ENCODE data around the gene UBA3. TPM values are rescaled to one million over a fixed set of nuclear protein-coding genes. Genes with fewer than 3 reads are reported as not detected.

Gene UBA3
- 47.1 and 56.0 TPM in 2 replicates for total RNA-seq (2014; rRNA removed; shearing (Covaris generic); ENCODE audit: low replicate concordance)

DNA sequence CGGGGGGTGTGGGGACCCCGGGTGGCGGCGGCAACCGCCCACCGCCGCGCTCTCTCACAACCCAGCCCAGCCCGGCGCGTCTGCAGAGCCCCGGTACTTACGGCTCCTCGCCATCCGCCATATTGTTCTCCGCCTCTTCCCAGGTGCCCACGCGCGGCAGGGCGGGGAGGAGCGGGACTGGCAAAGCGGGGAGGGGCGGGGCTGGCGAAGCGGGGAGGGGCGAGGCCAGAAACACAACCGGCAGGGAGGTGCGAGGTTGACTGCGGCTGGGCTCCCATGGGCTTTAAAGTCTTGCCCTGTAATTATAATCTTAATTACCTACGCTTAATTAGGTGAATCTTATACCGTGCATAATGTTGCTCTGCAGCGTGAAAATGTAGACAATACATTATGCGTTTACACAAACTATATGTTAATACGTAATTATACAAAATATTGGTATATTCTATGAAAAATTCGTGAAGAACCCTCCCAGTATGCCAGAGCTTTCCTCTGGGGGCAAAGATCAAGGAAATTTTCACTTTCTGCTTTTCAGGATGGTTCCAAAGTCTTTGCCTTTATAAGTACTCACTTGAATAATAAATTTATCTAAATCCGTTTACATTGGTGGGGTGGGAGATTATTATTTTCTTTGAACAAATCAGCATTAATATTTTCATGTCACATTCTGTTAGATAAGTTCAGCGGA, at the start of gene UBA3:
Gene UBA3 (minus strand): TSS at position 133 of the 688 bp plus-strand sequence. CDS start 12 bp downstream, at position 121.
- in situ Hi-C loops (cut with HindIII; ENCODE audit: low pct_unique_long_range_greater_than_20kb, low sequenced_read_pairs), result no loop called here
- DNase-seq (ENCODE audit: low read depth), result peak; percentile 22

DNA sequence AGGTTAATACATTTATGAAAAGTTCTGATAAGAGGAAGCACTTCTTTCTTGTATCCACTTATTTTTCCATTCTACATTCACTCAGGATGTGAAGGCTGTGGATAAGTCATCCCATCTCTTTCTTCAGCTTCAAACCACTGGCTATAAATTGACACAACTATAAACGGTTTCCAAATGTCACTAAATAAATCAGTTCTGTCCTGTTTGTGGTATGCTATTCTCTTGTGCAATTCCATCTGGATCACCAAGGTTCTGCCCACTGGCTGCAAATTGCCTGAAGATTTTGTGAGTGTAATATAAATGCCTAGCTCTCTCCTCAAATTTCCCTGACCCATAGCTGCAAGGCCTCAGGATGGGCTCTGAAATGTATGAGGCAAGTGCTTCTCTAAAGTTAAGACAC, 49.4 kb upstream of the UBA3 start:
- DNase-seq (ENCODE audit: low read depth), result no peak
- in situ Hi-C loops (cut with HindIII; ENCODE audit: low pct_unique_long_range_greater_than_20kb, low sequenced_read_pairs), result no loop called here

DNA sequence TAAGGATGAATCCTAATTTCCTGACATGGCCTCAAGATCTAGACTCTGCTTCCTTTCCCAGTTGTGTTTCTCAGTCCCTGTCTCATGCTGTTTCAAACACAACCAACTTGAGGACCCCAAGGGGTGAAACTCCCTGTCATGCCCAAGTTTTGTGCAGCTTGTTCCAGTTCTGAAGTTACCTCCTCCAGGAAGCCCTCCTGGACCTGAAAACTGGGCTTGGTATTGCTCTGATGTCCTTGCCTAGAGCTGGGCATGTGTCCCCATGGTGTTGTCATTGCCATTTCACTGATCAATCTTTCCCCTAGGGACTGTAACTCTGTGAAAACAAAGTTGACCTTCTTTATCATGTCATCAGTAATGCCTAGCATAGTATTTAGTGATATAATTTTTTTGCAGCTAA, 48.3 kb upstream of the UBA3 start:
- in situ Hi-C loops (cut with HindIII; ENCODE audit: low pct_unique_long_range_greater_than_20kb, low sequenced_read_pairs), result no loop called here
- DNase-seq (ENCODE audit: low read depth), result no peak

DNA sequence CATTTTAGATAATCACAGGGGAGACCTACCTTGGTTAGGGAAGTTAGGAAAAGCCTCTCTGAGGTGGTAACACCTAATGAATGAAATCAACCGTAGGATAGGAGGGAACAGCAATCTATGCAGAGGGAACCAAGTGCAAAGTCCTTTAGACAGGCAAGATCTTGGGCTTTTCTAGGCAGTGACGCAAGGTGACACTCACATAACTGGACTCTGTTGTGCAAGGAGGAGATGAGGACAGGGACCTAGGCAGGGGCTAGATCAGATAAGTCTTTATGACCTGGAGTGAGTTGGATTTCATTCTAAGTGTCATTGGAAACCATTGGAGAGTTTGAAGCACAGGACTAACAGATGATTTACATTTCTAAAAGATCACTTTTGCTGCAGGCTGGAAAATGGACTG, 46.8 kb upstream of the UBA3 start:
- in situ Hi-C loops (cut with HindIII; ENCODE audit: low pct_unique_long_range_greater_than_20kb, low sequenced_read_pairs), result no loop called here
- DNase-seq (ENCODE audit: low read depth), result no peak

DNA sequence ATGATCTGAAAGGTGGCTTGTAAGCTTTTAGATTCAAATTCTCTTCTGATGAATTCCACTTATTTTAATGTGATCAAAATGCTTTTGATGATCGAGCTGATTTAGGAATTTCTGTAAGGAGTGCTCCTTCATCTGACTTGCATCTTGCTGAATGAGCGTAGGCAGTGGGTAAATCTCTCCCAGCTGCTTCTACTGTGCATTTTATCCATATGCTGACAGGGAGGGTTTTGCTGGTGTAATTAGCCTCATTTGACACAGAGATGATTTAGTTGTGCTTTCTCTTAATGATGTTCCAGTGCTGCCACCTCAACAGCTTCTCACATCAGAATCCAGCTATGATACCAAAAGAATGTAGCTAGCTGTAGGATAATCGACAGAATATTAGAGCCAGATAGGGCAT, 46.1 kb upstream of the UBA3 start:
- DNase-seq (ENCODE audit: low read depth), result no peak
- in situ Hi-C loops (cut with HindIII; ENCODE audit: low pct_unique_long_range_greater_than_20kb, low sequenced_read_pairs), result no loop called here

DNA sequence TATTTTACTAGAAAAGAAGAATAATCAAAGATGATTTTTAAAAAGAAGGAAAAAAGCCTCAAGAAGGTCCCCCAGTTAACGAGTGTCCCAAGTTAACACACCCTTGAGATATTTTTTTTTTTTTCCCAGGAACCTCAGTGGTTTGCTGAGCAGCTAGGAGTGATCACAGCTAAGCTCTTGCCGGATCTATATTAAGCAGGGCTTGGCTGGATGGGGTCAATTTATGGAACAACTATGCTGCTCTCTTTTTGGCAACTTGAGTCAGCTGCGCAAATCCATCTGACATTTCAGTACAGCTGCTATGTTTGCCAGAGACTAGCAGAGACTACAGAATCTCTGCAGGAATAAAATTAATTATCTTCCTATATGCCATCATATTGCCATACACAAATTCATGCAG, 42.2 kb upstream of the UBA3 start, which contains the start of gene LMOD3:
Gene LMOD3 (minus strand): TSS at position 193 of the 400 bp plus-strand sequence. CDS start 209 bp downstream, outside the sequence.
- in situ Hi-C loops (cut with HindIII; ENCODE audit: low pct_unique_long_range_greater_than_20kb, low sequenced_read_pairs), result no loop called here

DNA sequence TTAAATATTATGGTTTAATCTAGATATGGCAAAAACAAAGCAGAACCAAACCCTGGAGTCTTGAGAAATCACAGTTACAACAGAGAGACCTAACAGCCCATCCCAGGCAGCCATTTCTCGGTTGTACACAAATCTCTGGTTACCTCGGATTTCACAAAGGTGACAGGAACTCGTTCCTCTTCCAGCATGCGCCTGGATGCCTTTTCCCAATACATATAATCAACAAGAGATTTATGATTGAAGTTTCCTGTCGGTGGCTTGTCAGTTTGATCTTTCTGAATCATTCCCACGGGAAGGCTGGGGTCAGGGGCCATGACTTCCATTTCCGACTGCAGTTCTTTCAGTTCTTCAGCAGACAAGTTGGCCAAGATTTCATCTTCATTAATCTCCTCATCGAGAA, 41.8 kb upstream of the UBA3 start:
- in situ Hi-C loops (cut with HindIII; ENCODE audit: low pct_unique_long_range_greater_than_20kb, low sequenced_read_pairs), result no loop called here
- no peak for DNase-seq (ENCODE audit: low read depth)

More for the DNA sequence above, 42.2 kb upstream of the UBA3 start, which contains the start of gene LMOD3:
- no peak for DNase-seq (ENCODE audit: low read depth)

DNA sequence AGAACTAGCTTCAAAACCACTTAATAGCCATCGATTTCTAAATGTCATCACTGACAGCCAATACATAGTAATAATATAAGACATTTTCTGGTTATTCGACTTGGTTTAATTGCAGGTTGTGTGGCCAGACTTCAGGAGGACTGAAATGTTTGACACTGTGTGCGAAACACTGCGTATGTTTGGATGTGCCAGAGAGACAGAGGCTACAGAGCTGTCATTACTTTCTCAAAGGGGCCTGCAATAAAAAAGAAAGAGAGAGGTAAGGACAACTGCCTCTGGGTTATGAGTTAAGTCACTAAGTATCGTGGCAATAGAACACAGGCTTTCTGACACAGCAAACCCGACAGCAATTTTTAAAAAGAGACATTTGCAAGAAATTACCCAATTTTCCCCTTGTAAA, 41.3 kb upstream of the UBA3 start:
- in situ Hi-C loops (cut with HindIII; ENCODE audit: low pct_unique_long_range_greater_than_20kb, low sequenced_read_pairs), result no loop called here

DNA sequence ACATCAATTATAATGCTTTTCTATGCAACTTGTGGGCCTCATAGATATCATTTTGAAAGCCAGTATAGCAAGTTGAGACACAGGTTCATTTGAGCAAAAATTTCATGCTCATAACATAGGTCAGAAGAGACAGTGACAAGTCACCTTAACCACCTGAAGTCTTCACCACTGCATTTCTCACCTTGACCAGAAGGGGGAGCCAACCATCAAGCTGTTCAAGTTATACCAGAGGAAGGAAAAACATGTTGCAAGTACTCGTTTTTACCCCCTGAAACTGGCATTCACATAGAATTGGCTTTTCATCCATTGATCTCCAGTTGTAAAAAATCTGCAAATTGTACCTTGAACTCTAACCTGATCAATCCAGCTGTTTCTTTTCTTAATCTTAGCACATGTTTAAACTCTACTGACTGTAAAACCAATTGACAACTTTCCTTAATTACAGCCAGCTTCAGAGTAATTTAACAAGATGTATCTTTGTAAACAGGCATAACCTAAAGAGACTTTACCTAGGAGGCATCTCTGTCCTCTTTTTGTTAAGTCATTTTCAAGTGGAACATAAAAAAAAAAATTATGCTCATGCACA, 40.8 kb upstream of the UBA3 start:
- in situ Hi-C loops (cut with HindIII; ENCODE audit: low pct_unique_long_range_greater_than_20kb, low sequenced_read_pairs), result no loop called here
- DNase-seq (ENCODE audit: low read depth), result peak; percentile 57

More for the DNA sequence above, 41.3 kb upstream of the UBA3 start:
- DNase-seq (ENCODE audit: low read depth), result no peak

DNA sequence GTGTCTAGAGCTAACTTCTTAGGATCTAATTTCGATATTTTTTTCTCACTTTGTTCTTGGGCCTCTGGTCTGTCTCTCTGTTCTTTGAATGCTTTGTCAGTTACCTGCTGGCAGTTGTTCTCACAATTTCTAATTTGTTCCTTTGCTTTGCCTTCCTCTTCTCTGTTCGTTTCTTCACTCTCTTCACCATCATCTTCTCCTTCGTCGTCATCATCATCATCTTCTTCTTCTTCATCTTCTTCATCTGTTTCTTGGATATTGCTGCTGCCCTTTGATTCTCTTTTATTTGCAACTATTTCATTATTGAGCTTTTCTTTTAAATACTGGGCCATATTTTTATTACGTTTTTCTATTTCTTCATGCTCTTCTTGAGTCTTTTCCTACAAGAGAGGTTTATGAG, 39.5 kb upstream of the UBA3 start:
- in situ Hi-C loops (cut with HindIII; ENCODE audit: low pct_unique_long_range_greater_than_20kb, low sequenced_read_pairs), result no loop called here
- DNase-seq (ENCODE audit: low read depth), result no peak

DNA sequence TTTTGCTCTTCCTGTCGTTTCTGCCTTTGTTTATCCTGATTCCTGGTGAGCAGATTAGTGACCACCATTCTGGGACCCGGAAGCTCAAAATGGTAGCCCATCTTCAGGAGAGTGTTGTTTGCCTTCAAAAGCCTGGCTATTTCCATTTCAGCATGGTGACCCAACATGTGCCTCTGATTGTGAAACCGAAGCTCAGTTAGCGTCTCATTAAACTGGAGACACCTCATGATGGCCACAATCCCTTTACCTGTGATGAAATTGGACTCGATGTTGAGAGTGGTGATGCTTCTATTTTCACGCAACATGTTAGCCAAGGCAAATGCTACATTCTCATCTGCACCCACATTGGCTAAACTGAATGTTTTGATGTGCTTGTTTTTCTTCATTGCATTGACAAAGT, 39.0 kb upstream of the UBA3 start:
- no peak for DNase-seq (ENCODE audit: low read depth)
- in situ Hi-C loops (cut with HindIII; ENCODE audit: low pct_unique_long_range_greater_than_20kb, low sequenced_read_pairs), result no loop called here

DNA sequence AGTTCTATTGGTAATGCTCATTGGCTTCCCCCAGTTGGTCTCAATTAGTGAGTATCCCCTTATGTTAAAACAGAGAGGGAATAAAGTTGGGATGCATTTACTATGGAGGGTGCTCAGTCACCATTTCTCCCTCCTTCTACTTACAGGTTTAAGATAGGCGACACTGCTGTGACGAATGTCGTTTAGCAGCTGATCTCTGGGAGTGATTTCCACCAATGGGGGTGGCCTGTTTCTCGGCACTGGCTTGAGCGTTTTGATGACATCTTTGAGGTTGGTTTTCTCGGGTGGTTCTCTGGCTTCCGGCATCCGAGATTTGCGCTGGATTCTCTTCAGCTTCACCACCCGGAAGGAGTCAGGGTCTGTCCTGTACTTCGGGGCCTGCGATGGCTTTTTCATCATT, 38.4 kb upstream of the UBA3 start:
- in situ Hi-C loops (cut with HindIII; ENCODE audit: low pct_unique_long_range_greater_than_20kb, low sequenced_read_pairs), result no loop called here
- DNase-seq (ENCODE audit: low read depth), result no peak

DNA sequence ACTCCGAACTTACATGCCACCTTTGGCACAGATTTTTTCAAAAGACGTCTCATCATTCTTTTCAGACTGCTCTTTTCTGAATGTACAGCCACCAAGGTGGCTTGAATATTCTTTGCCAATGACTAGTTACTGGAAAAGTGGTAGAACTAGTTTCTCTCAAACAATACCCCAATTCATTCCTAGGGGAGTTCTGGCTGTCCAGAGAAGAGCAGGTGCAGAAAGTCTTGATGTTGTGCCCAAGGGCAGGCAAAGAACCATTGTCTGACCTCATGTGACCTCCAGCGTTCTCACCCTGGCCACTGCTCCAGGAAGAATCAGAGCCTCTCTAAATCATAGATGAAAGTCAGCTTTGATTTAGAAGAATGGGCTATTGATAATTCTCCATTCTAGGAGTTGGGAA, 36.7 kb upstream of the UBA3 start:
- DNase-seq (ENCODE audit: low read depth), result no peak
- in situ Hi-C loops (cut with HindIII; ENCODE audit: low pct_unique_long_range_greater_than_20kb, low sequenced_read_pairs), result no loop called here

DNA sequence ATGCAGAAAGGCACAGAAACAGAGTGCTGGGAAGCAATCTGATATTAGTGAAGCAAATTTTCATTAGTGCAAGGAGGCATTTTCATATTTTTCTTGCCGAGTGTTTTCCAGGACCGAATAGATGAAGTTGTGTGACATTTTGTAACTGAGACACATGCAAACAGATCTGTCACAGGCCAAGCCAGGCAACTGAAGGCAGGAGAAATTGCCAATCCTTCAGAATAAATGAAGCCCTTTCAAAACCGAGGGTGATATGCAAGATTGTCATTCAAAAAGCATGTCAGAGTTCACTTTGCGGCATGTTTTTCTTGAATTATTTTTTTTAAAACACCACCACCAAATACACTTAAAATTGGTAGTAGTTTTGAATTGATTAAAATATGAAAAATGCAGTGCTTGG, 36.0 kb upstream of the UBA3 start:
- DNase-seq (ENCODE audit: low read depth), result no peak
- in situ Hi-C loops (cut with HindIII; ENCODE audit: low pct_unique_long_range_greater_than_20kb, low sequenced_read_pairs), result no loop called here

DNA sequence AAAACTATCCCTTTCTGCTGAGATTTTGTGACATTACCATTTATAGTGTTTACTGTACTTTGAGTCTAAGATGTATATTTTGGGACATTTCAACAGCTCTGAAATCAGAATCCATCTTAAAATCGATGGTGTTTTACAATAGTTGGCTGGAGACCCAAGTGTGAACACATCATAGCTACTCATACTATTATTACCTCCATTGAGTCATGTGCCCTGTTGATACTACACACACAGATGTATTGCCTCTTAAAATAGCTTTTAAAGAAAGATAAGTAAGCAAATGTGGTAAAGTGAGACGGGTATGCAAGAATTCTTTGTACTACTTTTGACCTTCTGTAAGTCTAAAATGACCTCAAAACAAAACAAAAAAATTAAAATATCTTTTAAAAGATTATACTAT, 35.6 kb upstream of the UBA3 start:
- in situ Hi-C loops (cut with HindIII; ENCODE audit: low pct_unique_long_range_greater_than_20kb, low sequenced_read_pairs), result no loop called here
- DNase-seq (ENCODE audit: low read depth), result no peak

DNA sequence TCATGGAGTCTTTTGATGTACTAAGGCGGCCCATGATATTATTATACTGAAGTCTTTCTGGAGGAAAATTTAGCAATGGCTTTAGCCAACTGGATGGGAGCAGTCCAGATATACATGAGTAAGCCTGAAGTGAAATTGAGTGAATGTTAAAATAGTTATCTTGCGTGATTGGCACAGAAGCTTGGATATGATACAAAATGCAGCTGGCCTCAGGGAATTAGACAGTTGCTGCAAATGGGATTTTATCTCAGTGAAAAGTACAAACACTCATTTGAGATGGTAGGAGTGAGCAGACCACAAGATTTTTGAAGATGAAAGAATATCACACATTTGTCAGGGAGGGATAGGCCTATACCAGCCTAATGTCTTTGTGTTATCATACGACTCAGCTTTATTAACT, 33.4 kb upstream of the UBA3 start:
- DNase-seq (ENCODE audit: low read depth), result no peak
- in situ Hi-C loops (cut with HindIII; ENCODE audit: low pct_unique_long_range_greater_than_20kb, low sequenced_read_pairs), result no loop called here

DNA sequence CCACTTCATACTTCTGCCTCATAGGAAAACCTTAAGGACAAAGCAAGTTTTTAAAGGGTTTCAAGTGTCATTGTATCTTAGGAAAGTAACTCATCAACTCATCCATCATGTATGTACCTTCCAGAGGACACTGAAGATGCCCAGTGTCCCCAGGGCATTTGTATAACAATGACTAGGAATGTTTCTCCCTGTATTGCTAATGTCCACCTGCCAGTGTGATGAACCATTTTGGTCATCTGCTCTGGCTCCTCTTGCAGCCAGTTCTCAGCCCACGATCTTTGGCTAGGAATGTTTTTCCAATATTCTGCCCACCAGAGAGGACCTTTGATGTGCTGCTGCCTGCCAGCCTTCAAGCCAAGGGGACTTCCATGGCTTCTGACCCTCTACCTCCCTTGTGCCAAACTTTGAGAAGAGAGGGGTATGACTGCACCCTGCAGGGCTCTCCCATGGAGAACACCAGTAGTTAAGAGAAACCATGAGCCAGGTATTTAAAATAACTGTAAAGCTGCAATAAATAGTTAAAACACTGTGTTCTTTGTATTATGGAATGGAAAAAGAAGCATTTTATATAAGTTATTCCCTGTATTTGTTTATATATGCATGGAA, 30.9 kb upstream of the UBA3 start:
- in situ Hi-C loops (cut with HindIII; ENCODE audit: low pct_unique_long_range_greater_than_20kb, low sequenced_read_pairs), result no loop called here

DNA sequence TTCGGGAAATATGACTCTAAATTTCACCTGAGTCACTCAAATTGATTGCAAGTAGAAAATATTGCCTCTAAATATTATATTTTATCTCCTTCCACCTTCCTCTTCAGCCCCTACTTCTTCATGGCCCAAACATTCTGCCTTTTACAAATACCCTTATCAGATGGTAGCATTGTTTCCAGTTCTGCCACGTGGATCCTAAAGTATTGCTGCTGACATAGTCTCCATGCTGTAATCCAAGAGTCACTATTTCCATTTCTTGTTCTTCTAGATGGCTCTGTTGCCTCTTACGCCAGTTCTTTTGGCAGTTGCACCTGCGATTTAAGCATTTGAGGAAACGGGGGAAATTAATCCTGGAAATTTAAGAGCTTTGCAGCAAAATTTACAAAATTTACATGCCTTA, 28.6 kb upstream of the UBA3 start:
- in situ Hi-C loops (cut with HindIII; ENCODE audit: low pct_unique_long_range_greater_than_20kb, low sequenced_read_pairs), result no loop called here
- DNase-seq (ENCODE audit: low read depth), result no peak

More for the DNA sequence above, 30.9 kb upstream of the UBA3 start:
- DNase-seq (ENCODE audit: low read depth), result no peak

DNA sequence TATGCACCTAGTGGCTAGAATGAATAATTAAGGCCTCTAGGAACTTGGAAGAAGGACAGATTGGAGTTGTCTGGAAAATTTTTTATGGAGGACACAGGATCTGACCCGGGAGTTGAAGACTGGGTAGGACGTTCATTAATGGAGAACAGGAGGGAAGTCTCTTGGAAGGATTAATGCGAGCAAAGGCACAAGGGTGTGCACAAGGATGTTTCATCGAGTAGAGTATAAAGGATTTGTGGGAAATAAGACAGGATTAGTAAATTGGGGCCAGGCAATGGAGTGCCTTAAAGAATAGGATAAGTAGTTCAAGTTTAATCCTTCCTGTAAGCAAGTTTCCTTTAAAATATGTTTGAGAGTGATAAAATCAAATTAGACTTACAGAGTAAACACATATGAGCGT, 27.7 kb upstream of the UBA3 start:
- DNase-seq (ENCODE audit: low read depth), result no peak
- in situ Hi-C loops (cut with HindIII; ENCODE audit: low pct_unique_long_range_greater_than_20kb, low sequenced_read_pairs), result no loop called here

DNA sequence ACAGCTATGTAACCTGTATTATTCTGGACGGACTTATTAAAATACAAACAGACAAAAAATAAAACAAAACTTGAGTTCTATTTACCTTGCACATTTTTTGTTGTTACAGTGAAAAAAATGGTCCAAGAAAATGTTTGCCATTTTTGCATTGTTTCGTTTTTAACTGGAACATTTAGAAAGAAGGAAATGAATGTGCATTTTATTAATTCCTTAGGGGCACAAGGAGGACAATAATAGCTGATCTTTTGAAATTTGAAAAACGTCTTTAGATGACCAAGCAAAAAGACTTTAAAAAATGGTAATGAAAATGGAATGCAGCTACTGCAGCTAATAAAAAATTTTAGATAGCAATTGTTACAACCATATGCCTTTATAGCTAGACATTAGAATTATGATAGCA, 25.2 kb upstream of the UBA3 start:
- no peak for DNase-seq (ENCODE audit: low read depth)
- in situ Hi-C loops (cut with HindIII; ENCODE audit: low pct_unique_long_range_greater_than_20kb, low sequenced_read_pairs), result no loop called here

All from Caki2 (cell line).